NCI-H2029 (cell line): Measurements from ENCODE around the gene ETS2.

Experiments used
- DNase-seq: peaks from one replicate; lab custom pipeline; 2025; lab: John Stamatoyannopoulos, UW

The ETS2 gene

GRCh38 chr21:38861989-38862683 is 56.4 kb downstream of the ETS2 start:
- no peak for DNase-seq

DNA sequence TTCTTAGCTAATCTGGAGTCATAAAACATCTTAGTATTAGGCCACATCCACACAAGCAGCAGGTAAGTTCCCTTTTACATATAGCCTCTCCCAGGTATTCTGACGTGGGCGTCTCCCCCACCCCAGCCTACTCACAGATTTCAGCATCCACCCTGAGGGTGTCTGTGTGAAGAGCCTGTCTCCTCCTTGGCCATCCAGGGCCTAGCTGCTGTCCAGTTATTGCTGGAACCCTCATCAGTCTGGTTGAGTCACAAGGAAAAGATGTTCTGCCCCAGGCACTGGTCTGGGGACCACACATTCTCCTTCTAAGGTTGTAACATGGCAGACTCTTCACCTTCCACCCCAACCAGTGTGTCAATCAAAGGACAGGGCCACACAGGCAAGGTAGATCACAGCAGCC is 57.6 kb downstream of the ETS2 start:
- DNase-seq = no peak

DNA sequence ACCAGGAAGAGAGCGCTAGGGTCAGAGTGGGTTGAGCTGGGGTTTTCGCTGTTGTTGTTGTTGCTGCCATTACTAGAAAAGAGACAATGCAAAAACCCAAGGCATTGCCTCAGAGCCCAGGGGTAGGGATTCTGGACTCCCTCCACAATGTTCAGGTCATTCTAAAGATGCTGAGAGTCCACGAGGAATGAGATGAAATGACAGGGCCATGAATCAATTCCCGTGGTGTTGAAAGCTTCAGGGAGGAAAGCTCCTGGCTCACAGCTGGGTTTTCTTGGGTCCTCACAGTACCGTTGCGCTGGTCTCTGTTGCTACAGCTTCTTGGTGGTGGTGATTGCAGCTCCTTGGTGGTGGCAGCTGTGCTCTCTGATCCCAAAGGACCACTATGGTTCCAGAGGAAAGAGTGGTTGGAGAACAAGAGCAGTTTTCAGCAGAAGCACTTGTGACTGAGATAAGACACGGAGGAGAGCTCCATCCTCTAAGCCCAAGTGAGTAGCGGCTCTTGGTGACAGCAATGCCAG is 58.2 kb downstream of the ETS2 start:
- DNase-seq = no peak

GRCh38 chr21:38864964-38865363 is 59.2 kb downstream of the ETS2 start:
- DNase-seq = no peak

DNA sequence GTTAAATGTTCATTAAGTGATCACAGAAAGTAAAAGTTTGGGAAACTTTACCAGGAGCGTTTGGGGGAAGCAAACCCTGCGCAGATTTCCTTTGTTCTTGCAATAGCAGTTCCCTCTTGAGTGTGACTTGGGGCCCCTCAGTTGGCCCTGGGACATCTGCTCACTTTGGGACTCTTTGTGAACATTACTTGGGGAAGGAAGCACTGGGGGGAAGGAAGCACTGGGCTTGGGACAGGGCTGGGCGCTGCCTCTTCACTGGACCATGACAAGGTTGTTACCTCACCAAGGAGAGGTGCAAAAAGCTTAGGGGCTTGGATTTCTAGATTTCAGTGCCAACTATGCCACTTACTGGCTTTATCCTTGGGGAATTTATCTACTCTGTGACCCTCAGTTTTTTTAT is 63.5 kb downstream of the ETS2 start:
- DNase-seq = no peak

DNA sequence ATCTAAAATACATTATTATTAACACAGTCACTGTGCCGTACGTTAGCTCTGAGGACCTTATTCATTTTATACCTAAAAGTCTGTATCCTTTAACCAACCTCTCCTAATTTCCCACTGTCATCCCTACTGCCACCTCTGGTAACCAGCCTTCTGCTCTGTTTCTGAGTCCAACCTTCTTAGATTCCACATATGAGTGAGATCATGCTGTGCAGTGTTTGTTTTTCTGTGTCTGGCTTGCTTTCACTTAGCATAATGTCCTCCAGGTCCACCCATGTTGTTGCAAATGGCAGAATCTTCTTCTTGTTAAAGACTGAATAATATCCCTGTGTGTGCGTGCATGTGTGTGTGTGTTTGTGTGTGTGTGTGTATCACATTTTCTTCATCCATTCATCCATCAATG is 64.2 kb downstream of the ETS2 start:
- DNase-seq = peak; percentile 42
